Left hindlimb (tissue), 1 donor: ENCODE results near the gene OR2T11.
"Not testable (repeated sequence)": the region's sequence is repeated elsewhere in the genome, so short reads cannot be mapped to it uniquely, and the experiment has no call there.

Source experiments
- DNase-seq: peaks from one replicate; pipeline ENCODE4 v3.0.0-alpha.2; 2018

Gene OR2T11, protein sequence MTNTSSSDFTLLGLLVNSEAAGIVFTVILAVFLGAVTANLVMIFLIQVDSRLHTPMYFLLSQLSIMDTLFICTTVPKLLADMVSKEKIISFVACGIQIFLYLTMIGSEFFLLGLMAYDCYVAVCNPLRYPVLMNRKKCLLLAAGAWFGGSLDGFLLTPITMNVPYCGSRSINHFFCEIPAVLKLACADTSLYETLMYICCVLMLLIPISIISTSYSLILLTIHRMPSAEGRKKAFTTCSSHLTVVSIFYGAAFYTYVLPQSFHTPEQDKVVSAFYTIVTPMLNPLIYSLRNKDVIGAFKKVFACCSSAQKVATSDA

DNA sequence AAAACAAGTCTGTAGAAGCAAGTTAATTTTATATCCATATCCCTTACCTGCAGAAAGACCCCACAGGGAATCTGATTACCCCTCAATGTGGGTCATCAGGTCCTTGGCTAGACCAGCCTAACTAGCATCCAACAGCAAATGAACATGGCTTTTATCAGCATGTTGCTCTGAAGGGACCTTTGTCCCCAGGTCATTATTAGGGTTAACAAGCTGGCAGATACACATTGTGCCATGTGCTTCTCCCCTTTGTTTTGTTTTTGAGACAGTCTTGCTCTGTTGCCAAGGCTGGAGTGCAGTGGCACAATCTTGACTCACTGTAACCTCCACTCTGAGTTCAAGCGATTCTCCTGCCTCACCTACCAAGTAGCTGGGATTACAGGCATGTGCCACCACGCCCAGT, at the start of gene OR2T11:
Gene OR2T11, minus strand, starts transcription at position 101 of the 400 bp plus-strand sequence. CDS start 7,963 bp downstream, outside the sequence.
- not testable (repeated sequence) for DNase-seq

DNA sequence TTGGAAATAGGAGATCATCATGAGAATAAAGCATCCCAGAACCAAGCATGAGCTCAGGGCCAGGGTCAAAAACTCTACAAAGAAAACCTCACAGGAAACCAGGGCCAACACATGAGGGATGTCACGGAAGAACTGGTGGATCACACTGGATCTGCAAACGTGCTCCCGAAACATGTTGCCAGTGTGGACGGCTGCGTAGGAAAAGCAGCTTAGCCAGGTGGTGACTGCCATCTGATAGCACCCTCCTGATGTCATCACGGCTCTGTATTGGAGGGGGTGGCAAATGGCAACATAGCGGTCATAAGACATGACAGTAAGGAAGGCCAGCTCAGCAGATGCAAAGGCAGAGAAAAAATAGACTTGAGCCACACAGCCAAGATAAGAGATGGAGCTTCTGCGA, 46.8 kb upstream of the OR2T11 start:
- DNase-seq: no peak

DNA sequence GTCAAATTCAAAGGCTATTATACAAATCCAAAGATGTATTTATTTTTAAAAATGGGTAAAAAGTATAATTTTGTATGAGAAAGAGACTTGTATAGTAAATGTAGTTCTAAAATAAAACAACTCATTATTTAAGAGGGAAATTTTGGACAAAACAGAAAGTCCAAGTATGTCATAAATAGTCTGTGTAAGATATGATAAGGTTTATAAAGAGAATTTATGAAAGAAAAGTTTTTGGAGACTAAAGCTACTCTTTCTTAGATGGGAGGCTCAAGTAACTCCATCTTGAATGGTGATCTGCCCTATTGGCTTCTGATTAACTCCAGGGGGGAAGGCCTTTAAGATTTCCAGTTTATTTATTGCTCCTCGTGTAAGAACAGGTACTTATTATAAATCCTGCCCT, 35.1 kb upstream of the OR2T11 start:
- DNase-seq: no peak

DNA sequence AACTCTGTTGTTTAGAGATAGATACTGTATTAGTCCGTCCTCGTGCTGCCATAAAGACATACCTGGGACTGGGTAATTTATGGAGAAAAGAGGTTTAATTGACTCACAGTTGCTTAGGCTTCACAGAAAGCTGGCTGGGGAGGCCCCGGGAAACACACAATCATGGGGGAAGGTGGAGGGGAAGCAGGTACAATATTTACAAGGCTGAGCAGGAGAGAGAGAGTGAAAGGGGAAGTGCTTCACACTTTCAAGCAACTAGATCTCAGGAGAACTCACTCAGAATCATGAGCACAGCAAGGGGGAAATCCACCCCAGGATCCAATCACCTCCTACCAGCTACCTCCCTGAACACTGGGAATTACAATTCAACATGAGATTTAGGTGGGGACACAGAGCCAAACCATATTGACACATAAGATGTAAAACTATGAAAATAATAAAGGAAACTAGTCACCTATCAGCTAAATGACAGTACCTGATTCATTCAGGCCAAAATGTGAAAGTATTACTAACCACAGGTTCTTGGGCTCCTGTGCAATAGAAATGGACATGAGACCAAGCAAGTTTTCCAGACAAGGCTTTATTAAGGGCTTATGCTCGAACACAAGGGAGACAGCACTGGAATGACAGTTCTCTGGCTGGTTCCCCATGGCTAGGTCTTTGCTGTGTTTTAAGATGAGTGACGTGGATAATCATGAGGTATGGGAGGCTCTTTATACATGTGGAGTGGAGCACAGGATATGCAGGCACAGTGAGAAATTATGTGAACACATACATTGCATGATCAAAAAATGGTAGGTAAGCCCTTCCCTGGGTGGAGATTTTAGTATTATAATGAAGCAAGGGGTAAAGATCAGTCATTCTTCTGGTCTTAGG, 28.8 kb upstream of the OR2T11 start:
- not testable (repeated sequence) for DNase-seq

DNA sequence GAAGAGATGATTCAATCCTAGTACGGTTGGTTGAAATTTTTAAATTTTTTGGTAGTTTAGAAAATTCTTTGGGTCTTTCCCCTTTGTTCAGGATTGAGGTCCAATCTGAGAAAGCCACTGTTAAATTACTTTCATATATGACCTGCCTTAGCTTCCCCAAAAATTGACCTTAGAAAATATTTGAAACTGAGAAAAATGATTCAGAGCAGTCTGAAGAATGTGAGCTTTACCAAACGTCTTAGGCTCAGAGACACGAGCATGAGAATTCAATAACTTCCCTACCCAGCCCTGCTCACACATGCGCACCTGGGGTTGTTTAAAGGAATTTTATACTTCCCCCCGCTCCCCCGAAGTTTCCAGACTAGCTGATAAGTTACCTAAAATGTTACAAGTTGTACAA, 21.9 kb upstream of the OR2T11 start:
- DNase-seq: not testable (repeated sequence)

DNA sequence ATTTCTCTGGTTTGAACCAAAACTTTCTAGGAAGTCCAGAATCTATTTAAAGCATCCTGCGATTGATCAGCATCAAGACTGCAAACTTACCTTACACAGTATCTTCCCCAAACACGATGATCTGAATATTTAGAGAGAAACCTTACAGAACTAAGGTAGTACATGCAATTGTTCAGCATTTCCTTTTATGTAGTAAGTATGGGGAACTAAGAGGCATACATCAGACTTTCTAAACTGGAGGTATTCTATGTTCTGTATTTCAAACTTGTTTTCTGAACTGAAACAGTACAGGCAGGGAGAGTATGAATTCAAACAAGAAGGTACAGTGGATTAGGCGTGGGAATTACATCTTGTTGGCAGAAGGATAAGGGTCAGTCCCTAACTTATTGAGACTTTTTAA, 20.5 kb upstream of the OR2T11 start, which contains the start of gene OR2T27:
Gene OR2T27, minus strand, starts transcription at position 175 of the 400 bp plus-strand sequence. CDS start 4,644 bp downstream, outside the sequence.
- DNase-seq: not testable (repeated sequence)

DNA sequence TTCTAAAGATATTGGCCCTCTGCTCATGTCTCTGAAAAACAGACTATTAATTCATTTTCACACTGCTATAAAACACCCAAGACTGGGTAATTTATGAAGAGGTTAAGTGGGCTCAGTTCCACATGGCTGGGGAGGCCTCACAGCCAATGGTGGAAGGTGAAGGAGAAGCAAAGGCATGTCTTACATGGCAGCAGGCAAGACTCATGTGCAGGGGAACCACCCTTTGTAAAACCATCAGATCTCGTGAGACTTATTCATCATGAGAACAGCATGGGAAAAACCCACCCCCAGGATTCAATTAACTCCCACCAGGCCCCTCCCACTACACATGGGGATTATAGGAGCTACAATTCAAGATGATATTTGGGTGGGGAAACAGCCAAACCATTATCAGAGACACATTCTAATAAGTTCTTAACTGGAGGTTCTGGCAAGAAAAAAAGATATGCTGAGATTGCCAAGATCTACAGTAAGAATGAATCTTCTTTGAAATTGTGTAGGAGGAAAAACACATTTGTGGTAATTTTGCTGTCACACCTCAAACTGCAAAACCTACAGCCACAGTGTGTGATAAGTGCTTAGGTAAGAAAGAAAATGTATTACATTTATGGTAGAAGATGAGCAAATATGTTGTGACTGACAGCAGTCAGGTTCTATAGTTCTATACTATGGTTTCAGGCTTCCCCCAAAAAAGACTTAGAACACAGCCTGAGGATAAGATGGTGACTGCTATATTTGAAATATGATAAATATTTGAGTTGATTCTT, 14.1 kb upstream of the OR2T11 start:
- not testable (repeated sequence) for DNase-seq

DNA sequence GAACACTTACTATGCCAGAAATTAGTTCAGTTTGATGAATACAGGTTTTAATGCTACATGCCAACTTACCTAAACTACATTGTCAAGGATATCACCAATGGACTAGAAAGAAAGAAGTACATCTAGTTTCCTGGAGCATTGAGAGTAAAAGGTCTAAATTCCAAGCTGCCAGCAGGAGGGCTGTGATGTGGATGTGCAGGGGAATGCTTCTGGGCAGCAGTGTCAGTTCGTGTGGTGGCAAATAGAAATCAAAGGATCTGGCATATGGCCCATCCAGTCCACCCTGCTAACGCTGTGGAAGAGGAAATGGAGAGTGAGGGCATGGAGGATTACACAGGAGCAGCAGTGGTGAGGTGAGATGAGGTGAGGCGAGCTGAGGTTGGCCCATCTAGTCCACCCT, 10.3 kb upstream of the OR2T11 start, which contains the start of gene OR2T35:
Gene OR2T35, minus strand, starts transcription at position 101 of the 400 bp plus-strand sequence. CDS start 6,020 bp downstream, outside the sequence.
- not testable (repeated sequence) for DNase-seq

DNA sequence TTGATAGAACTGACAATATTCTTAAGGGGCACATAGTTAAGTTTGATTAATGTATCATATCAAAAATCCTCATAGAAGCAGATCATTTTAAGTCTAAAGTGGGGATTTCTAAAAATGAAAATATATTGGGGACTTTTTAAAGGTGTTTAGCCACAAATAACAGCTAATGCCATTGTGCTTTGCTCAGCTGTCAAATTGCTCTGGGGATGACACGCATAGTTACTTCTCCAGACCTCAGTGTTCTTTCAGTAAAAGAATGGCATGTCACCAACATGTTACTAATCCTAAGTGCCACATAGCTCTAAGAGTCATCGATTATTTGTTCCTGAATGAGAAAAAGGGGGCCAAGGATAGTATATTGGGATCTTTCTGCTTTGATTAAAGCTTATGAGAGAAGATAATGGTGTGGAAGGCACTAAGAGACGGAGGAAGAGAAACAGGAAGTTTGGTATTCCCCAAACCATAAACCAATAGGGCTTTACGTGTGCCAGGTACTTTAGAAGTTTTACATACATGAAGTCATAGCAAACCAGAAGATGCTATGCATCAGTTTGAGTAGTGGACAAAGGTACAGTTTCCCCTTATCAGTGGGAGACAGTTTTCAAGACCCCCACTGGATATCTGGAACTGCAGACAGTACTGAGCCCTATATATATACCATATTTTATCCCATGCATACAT, 8.2 kb upstream of the OR2T11 start:
- not testable (repeated sequence) for DNase-seq

DNA sequence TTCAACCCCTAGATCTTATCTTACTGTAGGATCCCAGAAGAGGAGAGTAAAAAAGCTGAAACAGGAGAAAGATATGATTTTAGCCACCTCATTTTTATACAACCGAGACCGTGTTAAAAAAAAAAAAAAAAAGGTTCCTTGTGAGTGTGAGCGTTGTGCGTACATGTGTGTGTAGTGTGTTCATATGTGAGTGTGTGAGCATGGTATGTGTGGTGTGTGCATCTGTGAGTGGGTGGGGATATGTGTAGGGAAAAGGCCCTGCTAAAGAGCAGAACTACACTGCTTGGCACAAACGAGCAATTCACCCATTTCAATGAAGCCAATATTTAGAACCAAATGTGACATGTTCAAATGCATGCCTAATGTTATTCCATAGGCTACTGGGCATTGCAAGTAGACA, 6.7 kb upstream of the OR2T11 start:
- not testable (repeated sequence) for DNase-seq

DNA sequence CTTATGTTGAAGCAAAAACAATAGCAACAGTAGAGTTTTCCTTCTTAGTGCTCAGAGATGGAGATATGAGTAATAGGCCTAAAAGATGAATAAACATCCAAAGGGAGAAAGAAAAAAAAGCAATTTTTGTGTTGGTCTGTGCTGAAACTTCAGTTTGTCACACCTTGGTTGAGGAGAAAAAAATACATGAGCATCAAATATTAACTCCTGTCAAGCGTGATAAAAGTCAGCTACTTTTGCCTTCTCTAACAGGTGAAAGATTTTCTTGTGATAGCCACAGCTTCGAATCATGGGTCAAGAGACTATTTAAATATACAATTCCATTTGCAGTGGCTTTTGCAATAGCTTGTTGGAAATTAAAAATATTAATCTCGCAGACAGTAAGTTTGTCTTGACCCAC, 6.0 kb upstream of the OR2T11 start:
- not testable (repeated sequence) for DNase-seq

DNA sequence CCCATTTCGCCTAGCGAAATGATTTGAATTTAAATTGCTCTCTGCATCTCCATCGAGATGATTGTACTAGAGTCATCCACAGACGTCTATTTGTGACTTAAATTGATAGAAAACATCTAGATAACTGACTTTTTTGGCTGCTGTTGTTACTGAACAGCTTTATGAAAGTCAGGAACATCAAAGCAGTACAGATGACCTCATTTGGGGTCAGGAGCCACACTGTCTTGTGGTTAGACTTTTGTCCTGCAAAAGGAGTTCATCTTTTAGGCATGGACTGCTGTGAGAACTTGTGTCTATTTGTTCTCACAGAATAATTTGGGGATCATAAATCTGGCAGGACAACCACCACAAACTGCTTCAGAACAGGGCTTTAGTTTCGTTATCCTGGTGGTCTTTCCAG, 4.8 kb upstream of the OR2T11 start:
- not testable (repeated sequence) for DNase-seq

DNA sequence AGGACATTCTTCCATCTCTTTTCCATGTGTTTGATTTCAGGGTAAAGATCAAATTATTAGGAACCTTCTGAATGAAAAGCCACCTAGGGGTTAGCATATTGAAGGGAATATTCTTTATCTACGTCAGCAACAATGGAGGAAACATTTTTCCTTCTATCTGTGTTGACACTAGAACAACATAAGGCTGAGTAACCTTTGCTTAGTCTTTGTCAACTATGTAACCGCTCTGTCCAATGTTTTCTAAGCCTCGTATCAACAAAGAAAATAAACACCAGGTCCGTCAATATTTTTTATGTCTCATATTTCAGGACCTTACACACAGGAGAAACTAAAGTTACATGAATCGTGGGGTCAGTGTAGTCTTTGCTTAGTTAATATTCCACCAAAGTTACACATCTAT, 1.7 kb upstream of the OR2T11 start:
- DNase-seq: not testable (repeated sequence)

DNA sequence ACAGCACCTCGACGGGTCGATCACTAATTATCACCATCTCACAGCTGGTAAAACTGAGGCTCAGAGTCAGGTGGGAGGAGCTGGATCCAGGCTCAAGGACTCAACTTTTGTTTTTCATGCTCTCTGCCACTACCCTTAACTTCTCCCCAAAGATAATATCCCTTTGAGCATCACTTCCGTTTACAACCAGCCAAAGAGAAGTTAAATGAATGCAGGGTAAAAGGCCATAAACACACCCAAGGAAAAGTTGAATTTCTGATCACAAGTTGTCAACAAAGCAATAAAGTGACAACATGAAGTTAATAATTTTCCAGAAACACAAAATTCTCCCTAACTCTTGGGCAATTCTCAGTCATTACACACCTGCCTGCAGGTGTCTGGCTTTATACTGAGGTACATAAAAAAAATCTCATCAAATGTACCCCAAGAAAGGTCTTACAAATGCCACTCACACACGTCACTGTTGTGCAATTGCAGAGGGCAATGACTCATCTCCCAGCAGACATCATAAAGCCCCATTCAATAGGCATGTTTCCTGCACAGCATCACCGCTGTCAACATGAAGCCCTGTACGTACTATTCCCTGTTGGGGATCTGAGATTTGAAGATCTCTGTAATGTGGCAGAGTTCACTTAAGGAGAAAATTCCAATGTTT, 3.4 kb downstream of the OR2T11 start:
- DNase-seq: no peak

DNA sequence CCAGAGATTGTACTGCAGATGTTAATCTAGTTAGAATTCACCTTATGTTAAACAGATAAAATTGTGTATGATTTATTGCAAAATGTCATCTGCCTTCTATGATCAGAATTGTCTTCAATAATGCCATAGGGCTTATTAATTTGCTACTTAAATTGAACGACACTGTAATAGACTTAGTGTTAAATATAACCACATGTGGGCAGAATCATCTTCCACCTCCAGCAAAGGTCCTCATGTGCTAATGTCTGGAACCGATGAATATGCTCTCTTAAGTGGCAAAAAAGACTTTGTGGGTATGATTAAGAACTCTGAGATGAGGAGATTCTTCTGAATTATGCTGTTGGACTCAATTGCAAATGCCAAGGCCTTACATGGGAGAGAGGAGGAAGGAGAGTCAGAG, 4.3 kb downstream of the OR2T11 start:
- no peak for DNase-seq

DNA sequence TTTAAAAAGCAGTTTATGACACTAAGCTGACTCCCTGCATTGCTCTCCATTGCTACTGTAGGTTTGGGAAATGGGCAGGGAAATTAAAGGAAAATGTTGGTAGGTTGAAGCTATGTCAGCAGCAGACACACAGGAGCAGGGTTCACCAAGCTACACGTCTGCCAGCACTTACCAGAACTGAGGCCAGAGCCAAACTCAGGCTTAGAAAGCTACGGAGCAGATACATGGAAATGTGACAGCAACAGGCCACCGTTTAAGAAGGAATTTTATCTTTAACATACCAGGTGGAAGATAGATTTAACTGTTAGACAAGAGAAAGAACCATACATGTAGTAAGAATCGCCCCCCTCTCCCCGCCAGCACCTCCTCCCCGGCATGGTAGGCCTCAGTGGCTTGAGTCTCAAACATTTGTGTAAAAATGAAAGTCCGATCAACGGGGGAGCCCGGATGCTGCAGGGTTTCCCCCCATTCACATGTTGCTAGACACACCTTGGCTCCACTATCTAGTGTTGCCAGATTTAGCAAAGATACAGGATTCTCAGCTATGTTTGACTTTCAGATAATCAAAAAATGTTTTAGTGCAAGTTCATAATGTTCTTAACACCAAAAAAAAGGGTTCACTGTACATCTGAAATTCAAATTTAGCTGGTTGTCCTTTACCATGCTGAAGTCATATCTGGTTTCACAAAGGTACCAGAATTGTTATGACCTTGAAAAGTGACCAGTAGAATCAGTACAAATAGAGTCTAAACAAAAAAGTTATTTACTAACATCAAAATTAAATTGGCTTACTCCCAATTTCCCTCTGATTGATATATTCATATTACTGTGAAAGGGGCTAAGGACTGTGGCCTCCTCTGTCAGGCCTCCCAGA, 6.7 kb downstream of the OR2T11 start:
- DNase-seq: no peak

DNA sequence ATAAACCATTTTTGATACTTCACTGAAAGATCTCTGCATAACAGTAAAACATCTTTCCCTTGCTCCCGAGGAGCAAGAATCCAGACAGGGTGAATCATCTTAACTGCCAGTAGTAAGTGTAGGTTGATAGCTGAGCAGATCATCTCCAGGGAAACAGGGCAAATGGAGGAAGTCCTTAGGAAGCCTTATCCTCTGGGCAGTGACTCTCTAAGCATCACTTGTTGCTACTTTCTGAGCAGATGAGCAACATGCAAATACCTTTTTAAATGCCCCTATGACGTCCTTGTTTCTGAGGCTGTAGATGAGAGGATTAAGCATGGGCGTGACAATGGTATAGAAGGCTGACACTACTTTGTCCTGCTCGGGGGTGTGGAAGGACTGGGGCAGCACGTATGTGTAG, 8.9 kb downstream of the OR2T11 start:
- no peak for DNase-seq

DNA sequence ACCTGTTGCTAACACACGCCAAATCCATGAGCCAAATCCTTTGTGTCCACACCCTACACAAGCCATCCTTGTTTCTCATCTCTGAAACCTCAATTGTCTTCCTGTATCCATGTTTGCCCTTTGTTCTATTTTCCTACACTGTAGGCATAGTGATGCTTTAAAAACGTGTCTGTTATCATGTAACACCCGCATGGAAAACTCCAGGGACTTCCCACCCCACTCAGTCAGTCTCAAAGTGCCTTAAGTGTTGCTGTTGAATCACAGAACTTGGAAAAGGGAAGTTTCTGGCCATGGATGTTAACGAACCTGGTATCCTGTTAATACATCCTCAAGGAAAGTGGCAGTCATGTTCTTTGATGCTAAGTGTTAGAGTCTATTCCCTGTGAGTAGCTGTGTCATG, 9.7 kb downstream of the OR2T11 start:
- no peak for DNase-seq

DNA sequence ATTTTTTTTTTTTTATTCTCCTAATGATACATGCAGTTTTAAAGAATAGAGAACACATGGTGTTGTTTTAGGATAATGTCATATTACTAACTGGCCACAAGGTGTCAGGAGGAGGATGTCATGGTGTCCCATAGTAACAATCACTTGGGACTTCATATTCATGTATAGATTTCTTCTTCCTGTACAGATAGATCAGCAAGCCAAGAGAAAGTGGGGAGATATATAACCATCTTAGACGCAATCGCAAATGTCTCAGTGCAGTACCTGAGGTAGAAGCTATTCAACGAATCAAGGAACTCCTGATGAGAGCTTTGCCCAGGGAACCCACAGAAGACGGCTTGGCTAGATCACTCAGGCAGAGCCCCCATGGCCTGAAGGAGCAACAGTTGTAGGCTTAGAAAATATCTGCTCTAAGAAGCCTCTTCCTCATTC, 12.3 kb downstream of the OR2T11 start:
- DNase-seq: no peak

DNA sequence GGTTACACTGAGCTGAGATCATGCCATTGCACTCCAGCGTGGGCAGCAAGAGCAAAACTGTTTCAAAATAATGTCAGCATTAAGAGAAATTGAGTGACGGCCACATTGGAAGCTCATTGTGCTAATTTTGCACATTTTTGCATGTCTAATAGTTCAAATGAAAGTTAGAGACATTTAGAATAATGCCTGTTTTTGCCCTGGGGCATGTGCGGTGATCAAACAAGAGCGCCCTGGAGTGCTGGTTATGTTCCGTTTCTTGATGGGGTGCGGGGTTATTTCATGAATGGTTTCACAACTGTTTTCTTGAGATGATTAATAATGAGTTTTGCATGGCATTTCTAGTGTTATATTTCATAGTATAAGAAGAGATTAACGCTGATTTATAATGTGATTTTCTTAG, 13.1 kb downstream of the OR2T11 start:
- DNase-seq: no peak

DNA sequence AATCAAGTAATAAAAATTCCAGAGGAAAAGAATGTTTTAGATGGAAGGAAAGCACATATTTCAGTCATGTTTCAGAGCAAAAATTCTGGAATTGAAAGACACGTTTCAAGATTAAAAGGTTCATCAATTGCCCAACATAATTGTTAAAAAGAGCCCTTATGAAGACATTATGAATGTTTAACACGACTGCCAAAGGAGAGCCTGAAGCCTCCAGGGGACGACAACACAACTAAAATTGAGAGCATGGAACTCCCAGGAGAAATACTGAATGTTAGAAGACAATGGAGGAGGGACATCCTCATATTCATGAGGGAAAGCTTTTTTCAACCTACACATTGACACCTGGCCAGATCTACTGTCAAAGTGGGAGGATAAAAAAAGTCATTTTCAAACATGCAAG, 16.0 kb downstream of the OR2T11 start:
- DNase-seq: no peak
